ENCODE results near the gene IGF1R. TPM values are rescaled to one million over a fixed set of nuclear protein-coding genes. Genes with fewer than 3 reads are reported as not detected.

IGF1R gene
- polyA plus RNA-seq, 1 experiment = 36.2 TPM

DNA sequence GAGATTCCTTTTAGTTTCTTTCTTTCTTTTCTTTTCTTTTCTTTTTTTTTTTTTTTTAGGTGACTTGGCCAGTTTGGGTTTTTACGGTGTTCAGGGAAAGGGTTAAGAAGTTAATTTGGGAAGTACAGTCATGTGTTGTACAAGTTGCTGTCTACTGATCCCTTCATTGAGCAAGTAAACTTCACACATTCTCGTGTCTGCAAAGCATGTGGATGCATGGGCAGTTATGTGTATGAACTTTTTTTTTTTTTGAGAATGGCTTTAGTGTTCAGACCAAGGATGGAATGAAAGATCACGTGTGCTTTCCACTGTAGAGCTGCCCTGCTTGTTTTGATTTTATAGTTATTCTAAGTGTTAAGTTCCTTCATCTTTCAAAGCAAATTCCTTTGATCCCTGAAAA, 227.0 kb downstream of the IGF1R start:
- DNase-seq (ENCODE audit: low read depth) = no peak
- H3K36me3 ChIP-seq (ENCODE audit: control insufficient read depth, insufficient read depth, low read length) = no peaks in the 10 kb centered on the region
- TF ChIP-seq, protein P1, sequence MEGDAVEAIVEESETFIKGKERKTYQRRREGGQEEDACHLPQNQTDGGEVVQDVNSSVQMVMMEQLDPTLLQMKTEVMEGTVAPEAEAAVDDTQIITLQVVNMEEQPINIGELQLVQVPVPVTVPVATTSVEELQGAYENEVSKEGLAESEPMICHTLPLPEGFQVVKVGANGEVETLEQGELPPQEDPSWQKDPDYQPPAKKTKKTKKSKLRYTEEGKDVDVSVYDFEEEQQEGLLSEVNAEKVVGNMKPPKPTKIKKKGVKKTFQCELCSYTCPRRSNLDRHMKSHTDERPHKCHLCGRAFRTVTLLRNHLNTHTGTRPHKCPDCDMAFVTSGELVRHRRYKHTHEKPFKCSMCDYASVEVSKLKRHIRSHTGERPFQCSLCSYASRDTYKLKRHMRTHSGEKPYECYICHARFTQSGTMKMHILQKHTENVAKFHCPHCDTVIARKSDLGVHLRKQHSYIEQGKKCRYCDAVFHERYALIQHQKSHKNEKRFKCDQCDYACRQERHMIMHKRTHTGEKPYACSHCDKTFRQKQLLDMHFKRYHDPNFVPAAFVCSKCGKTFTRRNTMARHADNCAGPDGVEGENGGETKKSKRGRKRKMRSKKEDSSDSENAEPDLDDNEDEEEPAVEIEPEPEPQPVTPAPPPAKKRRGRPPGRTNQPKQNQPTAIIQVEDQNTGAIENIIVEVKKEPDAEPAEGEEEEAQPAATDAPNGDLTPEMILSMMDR (IDR thresholded peaks at IDR 0.05; ENCODE audit: insufficient read depth, low read depth, low read length) = no peak
- CTCF ChIA-PET = interaction anchor here (0.7 kb wide), 1 partner anchor 9 kb away, joined by 3 read pairs; no protein-coding TSS in a partner anchor
- no peaks in the 10 kb centered on the region for H3K27me3 ChIP-seq (ENCODE audit: control insufficient read depth, insufficient read depth, low read length)
- POLR2A ChIA-PET = interaction anchor here (0.7 kb wide), 1 partner anchor 25 kb away, joined by 13 read pairs; no protein-coding TSS in a partner anchor
- H3K4me3 ChIP-seq (ENCODE audit: low read depth, low read length) = no peak overlapping the region

DNA sequence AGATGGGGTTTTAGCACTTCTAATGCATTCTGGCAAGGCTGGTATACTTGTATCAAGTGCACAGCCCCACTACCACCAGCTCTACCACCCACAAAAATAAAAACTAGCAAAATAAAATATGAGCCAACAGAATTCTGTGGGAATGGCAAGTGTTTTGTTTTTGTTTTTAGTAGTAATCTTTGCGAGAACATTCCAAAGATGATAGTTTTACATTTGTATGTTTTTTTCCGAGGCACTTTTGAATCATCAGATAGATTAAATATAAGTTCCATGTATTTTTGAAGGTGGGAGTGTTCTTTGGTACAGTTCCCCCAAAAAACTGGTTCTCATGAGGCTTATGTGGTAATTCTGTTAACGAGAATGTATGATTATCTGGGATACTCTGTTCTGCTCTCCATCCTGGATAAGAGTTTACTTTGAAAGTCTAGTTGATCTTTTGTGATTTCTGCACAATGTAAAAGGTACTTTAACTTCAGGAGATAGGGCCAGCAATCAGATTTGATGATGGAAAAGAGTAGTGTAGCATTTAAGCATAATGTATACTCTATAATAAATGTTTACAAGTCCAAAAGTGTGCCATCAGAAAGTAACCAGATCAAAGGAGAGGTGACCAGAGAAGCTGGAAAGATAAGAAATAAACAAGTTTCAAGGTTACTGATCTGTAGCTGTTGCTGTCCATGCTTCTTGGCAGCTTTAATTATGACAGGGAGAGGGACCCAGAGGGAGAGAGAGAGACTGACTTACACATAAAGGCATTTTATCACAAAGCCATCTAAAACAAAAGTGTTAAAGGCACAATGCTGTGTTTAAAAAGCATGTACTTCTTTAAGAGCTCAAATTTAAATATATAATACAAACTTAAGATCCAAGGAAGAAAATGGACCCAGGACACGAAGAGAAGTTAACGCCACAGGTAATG, 228.4 kb downstream of the IGF1R start:
- CTCF ChIA-PET = interaction anchor here (1.0 kb wide), 1 partner anchor 19 kb away, joined by 3 read pairs; no protein-coding TSS in a partner anchor
- TF ChIP-seq, protein P1 (IDR thresholded peaks at IDR 0.05; ENCODE audit: insufficient read depth, low read depth, low read length) = no peak
- no peak overlapping the region for H3K4me3 ChIP-seq (ENCODE audit: low read depth, low read length)
- POLR2A ChIA-PET = interaction anchor here (0.7 kb wide), 1 partner anchor 10 kb away, joined by 4 read pairs; no protein-coding TSS in a partner anchor
- no peak for DNase-seq (ENCODE audit: low read depth)
- no peaks in the 10 kb centered on the region for H3K36me3 ChIP-seq (ENCODE audit: control insufficient read depth, insufficient read depth, low read length)
- H3K27me3 ChIP-seq (ENCODE audit: control insufficient read depth, insufficient read depth, low read length) = no peaks in the 10 kb centered on the region

DNA sequence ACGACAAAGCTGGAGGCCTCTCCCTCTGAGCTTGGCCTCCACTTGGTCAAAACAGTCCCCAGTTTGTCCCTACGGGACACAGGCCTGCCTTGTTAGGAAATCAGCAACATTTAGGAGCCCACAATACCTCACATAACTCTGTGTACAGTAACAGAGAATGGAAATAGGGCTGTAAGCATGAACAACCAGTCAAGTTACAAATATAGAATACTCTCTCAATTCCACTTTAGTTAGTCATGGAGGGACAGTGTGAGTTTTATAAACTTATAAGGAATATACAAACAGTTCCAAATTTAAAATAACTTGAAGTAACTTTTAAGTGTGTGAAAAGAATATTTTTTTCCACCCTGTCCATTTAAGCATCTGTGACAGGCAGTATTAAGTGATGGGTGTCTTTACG, 229.8 kb downstream of the IGF1R start:
- no peaks in the 10 kb centered on the region for H3K27me3 ChIP-seq (ENCODE audit: control insufficient read depth, insufficient read depth, low read length)
- POLR2A ChIA-PET = no interaction called here
- no peak for DNase-seq (ENCODE audit: low read depth)

DNA sequence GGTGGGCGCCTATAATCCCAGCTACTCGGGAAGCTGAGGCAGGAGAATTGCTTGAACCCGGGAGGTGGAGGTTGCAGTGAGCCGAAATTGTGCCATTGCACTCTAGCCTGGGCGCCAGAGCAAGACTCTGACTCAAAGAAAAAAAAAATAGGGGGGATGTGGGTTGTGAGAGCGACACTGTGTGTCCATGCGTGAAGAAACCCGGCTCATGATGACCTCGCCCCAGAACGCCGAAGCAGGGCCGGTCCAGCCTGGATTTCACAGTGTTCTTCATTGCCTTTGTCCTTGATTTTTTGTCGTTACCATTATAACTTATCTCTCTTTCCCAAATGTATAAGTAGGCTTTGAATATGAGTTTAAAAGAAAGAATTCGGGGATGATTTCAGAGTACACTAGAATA, 230.5 kb downstream of the IGF1R start:
- DNase-seq (ENCODE audit: low read depth) = no peak
- ChIA-PET POLR2A (no interaction called here), CTCF (no interaction called here)
- no peaks in the 10 kb centered on the region for H3K27me3 ChIP-seq (ENCODE audit: control insufficient read depth, insufficient read depth, low read length)
- TF ChIP-seq, protein P1 (IDR thresholded peaks at IDR 0.05; ENCODE audit: insufficient read depth, low read depth, low read length) = no peak
- no peaks in the 10 kb centered on the region for H3K36me3 ChIP-seq (ENCODE audit: control insufficient read depth, insufficient read depth, low read length)
- no peak overlapping the region for H3K4me3 ChIP-seq (ENCODE audit: low read depth, low read length)

More for the DNA sequence above, 229.8 kb downstream of the IGF1R start:
- H3K4me3 ChIP-seq (ENCODE audit: low read depth, low read length) = no peak overlapping the region
- CTCF ChIA-PET = no interaction called here
- H3K36me3 ChIP-seq (ENCODE audit: control insufficient read depth, insufficient read depth, low read length) = no peaks in the 10 kb centered on the region
- TF ChIP-seq, protein P1 (IDR thresholded peaks at IDR 0.05; ENCODE audit: insufficient read depth, low read depth, low read length) = no peak
